NCI-H524 (cell line): ENCODE measurements around the gene HABP2.
A peak's percentile ranks its signal among the peaks of the same experiment; 100 is the strongest.

Source experiments
- DNase-seq, 2 experiments: peaks; one replicate each; lab custom pipeline; 2025; lab: John Stamatoyannopoulos, UW

Gene HABP2

GRCh38 chr10:113557903-113558321, 5.1 kb downstream of the HABP2 start:
- no peak for DNase-seq

GRCh38 chr10:113560071-113560470, 7.2 kb downstream of the HABP2 start:
- DNase-seq: no peak

- DNase-seq: no peak
Measured at GRCh38 chr10:113561214-113561613, 8.4 kb downstream of the HABP2 start.

DNA sequence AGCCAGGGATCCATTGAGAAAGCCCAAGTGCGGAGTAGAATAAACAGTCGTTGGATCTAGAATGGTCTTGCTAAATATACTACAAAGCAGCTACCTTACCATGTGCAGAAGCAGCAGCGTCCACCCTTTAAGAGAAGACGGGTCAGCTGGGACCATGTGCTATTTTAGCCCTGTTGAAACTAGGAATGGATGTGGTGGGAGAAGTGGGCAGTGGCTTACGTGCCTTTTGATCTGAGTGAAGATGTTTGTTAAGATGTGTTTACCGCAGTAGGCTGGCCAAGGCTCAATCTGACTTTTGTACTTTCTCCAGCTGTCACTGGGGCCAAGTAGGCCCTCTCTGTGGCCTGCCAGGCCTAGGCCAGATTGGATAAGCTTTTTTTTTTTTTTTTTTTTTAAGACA, 9.2 kb downstream of the HABP2 start:
- DNase-seq: no peak

DNA sequence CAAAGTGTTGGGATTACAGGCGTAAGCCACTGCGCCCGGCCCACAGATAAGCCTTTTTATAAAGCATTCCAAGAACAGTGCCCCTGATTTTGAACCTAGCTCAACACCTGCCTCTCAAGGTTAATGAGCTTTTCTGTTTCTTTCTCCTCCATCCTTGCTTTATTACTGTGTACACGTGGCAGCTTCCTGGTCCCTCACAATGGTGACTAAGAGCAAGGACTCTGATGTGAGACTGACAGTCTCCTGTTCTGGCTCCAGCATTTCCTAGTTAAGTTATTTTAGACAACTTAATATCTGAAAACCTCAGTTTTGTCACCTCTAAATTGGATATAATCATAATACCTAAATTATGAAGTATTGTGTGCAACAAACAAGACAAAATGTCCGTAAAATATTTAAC, 9.9 kb downstream of the HABP2 start:
- no peak for DNase-seq

DNA sequence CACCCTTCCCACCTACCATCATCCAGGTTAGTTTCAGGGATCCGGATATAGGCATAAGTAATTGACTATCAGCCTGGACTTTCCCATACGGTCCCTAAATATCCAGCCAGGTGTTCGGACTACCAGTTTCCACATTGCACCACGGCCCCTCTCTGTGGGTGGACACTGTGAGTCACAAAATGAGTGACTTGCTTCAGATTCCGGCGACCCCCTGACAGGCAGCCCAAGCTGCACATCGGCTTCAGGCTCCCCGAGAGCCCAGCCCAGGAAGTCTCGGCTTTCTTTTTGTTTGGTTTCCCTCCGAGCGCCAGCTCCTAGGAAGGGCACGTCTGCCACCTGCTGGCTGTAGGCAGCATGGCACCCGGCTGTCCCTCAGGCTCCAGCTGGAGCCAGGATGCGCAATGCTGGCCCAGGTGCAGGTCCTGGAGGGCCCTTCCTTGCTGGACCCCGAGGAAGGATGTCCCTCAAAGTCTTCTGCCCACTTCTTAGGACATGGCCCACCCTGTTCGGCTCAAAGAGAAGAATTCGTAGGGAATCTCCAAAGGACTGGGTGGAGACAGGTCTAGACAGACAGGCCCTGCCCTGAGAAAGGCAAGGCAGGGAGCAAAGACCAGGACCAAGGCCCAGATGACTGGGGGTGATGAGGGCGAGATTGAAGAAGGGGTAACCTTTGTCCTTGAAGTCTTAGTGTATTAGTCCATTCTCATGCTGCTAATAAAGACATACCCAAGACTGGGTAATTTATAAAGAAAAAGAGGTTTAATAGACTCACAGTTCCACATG, 10.6 kb downstream of the HABP2 start:
- peak in 1 of 2 experiments; percentile 54 for DNase-seq

GRCh38 chr10:113565364-113565763, 12.5 kb downstream of the HABP2 start:
- DNase-seq: no peak

- DNase-seq: no peak
Measured at GRCh38 chr10:113566888-113567287, 14.0 kb downstream of the HABP2 start.

DNA sequence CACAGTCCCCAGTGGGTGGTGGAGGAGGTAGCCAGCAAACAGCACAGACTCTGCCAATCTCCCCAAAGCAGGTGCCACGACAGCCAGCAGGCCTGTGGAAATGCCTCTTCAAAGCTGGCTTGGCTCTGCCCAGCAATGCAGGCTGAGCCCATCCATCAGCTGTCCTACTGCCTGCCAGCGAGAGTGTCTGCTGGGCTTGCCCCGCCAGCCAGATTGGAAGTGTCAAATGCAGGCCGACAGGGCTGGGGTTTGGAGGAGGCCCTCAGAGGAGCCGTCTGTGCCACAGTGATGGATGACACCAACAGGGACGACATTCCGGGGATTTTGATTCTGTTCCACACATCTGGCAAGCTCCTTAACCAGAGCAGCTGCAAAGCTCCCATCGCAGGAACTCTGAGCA, 16.7 kb downstream of the HABP2 start:
- DNase-seq: no peak

- DNase-seq: no peak
Measured at GRCh38 chr10:113572520-113573290, 19.9 kb downstream of the HABP2 start.

DNA sequence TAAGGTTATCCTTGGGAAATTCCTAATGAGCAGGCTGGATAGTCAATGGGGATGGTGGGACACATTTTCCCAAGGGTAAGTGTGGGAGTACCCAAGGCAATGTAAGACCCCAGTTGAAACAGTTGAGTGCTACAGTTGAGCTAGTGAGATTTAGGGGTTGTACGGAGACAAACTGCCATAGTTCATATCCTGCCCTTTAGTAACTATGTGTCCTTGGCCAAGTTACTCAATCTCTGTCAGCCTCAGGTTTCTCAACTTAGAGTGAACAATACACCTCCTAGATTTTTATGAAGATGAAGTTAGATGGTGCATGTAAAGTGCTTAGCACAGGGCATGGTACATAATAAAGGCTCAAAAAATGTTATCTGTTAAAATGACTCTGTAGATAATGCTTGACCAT, 20.5 kb downstream of the HABP2 start:
- no peak for DNase-seq

DNA sequence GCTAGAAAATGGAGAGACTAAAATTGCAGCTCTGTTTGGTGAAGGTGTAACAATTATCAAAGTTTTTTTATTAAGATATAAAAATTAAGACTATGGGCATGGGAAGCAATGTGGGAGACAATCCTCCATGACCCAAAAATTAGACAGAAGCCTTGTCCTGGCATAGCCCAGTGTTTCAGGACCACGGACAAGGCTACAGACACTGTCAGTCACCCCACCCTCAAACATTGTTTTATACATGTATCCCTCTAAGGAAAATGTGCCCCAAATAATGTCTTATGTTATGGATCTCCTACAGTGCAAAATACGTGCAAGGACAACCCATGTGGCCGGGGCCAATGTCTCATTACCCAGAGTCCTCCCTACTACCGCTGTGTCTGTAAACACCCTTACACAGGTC, 24.0 kb downstream of the HABP2 start:
- DNase-seq: no peak

DNA sequence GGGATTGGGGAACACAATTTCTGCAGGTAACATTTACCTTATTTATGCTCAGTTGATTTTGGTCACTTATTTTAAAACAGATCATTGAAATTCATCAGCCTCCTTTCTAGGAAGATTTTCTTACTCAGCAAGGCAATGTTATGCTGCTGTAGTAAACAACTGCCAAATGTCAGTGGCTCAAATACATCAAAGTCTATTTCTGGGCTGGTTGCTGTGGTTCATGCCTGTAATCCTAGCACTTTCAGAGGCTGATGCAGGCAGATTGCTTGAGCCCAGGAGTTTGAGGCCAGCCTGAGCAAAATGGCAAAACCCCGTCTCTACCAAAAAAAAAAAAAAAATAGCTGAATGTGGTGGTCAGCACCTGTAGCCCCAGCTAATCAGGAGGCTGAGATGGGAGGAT, 25.9 kb downstream of the HABP2 start:
- no peak for DNase-seq

- no peak for DNase-seq
Measured at GRCh38 chr10:113581092-113581491, 28.2 kb downstream of the HABP2 start.

- no peak for DNase-seq
Measured at GRCh38 chr10:113583571-113583970, 30.7 kb downstream of the HABP2 start.

- DNase-seq: no peak
Measured at GRCh38 chr10:113585949-113586348, 33.1 kb downstream of the HABP2 start.

GRCh38 chr10:113589201-113589770, 36.4 kb downstream of the HABP2 start:
- no peak for DNase-seq

- no peak for DNase-seq
Measured at GRCh38 chr10:113590581-113590980, 37.7 kb downstream of the HABP2 start.

- no peak for DNase-seq
Measured at GRCh38 chr10:113592380-113592779, 39.5 kb downstream of the HABP2 start.

- no peak for DNase-seq
Measured at GRCh38 chr10:113594652-113595051, 41.8 kb downstream of the HABP2 start.

DNA sequence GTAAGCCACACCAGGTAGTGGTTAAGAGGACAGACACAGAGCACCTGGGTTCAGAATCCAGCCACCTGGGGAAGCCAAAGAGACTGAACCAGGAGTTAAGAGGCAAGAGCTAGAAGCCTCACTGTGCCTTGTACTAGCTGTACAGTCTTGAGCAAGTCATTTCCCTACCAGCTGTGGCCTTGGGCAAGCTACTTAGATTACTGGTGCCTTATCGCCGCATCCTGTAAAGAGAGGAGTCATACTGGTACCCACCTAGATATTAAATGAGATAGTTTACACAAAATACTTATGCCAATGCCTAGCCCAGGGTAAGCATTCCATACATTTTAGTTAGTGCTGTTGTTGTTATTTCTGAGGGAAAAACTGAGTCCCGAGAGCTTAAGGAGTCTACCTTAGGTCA, 47.7 kb downstream of the HABP2 start:
- no peak for DNase-seq

DNA sequence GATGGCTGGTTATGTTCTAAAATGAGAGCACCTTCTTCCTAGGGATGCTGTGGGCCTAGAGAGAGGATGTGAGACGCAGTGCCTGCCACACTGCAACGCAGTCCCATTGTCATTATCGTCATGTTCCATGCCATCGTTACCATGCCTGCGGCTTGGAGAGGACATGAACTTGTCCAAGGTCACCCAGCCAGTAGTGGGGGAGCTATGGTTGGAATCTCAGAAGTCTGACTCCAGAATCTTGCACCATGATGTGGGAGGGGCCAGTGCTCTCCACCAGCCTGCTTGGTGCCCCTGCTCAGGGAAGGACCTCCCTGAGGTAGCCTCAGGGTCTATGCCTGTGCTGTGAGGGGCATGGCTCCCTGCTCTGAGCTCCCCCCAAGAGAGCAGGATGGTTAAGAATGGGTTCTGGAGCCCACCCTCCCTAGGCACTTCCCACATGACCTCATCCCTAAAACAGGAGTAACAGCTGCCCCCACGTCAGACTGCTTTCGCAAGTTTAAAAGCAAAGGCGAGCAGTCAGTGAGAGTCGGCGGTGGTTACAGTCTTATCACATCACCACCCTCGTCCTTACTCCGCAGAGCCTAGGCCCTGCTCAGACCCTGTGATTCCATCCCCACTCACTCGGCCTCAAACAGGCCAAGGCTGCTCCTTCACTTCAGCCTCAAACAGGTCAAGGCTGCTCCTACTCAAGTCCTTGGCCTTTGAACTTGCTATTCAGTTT, 50.4 kb downstream of the HABP2 start:
- no peak for DNase-seq
